CD4-positive, alpha-beta T cell treated with Interleukin-2 at 100 ng/mL for 4 hours (primary cell): Measurements from ENCODE around the gene CLN5.
A peak's percentile ranks its signal among the peaks of the same experiment; 100 is the strongest.
"Not testable (repeated sequence)": the region's sequence is repeated elsewhere in the genome, so short reads cannot be mapped to it uniquely, and the experiment has no call there.

ENCODE experiments used
- DNase-seq: peaks from one replicate; pipeline ENCODE4 v3.0.0-alpha.2; 2020; ENCODE audit warnings: low spot score

The CLN5 gene

DNA sequence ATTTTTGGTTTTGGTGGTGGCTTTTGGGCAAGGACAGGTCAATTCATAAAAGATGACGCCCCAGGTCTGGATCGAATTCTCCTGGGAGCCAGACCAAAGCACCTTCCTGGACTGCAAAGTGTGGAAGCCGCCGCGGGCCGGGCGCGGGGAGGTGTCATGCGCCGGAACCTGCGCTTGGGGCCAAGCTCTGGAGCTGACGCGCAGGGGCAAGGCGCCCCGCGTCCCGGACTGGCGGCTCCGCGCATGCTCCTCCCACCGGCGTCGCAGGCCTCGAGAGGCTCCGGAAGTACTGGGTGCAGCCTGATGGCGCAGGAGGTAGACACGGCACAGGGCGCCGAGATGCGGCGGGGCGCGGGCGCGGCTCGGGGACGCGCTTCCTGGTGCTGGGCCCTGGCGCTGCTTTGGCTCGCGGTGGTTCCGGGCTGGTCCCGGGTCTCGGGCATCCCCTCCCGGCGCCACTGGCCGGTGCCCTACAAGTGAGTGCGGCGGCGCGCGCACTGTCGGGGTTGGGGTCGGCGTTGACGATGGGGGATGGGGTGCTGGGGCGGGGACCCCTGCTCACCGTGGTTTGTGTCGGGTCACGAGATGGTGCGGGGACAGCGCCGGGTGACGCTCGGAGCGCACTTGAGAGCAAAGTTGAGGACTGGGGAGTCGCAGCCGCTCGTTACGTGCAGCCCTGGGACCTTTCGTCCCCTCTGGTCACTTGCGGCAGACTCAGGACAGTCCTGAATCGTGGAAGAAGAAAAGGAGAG lies at the start of gene CLN5:
CLN5 (plus strand) TSS at position 286 of the 752 bp plus-strand sequence; CDS start at position 304, 18 bp downstream.
- peak; percentile 94 for DNase-seq

DNA sequence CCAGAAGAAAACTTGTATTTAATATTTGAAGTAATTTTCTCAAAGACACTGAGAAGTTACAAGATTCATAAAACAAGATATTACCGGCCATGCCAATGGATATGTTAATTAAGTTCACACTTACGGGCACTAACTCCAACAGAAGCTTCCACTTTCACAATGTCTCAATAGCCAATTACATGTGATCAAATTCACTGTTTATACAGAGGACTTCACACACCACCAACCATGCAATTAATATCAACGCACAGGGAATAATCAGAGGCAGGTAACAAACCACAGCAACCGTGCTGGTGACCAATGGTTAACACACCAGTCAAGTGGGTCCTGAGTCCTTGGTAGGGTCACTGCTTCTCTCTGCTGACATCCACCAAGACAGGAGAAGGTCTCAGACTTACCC lies 49.5 kb upstream of the CLN5 start:
- no peak for DNase-seq

DNA sequence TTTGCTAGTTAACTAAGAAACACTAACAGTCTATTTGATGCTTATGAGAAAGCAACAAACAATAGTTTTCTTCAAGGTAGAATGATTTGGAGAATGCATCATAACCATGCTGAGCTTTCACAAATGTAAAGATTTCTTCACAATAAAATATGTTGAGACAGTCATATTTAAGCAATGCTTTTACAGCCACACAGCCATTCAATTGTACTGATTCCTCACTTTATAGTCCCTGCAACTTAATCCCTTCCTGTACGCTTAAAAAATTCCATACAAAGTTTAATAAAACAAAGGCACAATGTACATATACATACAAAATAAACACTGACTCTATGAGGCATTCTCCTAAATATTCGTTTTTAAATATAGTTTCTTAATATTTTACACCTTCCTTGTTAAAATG lies 48.2 kb upstream of the CLN5 start:
- no peak for DNase-seq

DNA sequence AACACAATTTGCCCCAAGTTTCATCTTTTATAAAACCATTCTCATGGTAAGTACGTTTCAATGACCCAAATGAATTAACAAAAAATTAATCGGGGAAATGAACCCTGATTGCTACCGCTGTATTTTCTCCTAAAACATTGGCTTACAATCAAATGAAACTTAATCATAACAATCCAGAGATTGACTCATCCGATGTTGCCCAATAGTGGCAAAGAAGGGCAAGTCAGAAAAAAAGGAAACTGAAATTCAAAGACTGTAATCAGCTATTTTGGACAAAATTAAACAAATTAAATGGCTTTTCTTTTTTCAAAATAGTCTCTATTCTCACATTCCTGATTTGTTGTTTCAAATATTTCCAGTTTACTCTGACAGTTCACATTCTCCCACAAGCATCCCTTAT lies 47.4 kb upstream of the CLN5 start:
- no peak for DNase-seq

DNA sequence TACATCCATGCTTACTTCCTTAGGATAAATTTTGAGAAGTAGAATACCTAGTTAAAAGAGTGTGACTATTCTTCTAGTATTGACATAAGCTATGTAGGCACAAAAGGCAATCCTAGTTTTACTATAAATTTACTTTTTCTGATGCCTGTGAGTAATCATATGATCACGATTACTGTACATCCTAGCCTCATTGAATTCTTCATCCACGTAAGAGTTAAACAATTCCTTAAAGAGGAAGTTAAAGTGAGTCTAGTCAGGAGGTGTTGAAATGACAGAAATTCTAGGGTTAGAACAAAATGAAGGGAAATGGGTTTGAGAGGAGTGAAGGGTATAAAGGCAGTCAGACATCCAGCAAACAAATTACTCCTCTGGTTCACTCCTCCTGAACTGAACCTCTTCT lies 43.7 kb upstream of the CLN5 start, which contains the start of gene ACOD1:
ACOD1 (plus strand) TSS at position 363 of the 400 bp plus-strand sequence. CDS start 48 bp downstream, outside the sequence.
- DNase-seq: no peak

DNA sequence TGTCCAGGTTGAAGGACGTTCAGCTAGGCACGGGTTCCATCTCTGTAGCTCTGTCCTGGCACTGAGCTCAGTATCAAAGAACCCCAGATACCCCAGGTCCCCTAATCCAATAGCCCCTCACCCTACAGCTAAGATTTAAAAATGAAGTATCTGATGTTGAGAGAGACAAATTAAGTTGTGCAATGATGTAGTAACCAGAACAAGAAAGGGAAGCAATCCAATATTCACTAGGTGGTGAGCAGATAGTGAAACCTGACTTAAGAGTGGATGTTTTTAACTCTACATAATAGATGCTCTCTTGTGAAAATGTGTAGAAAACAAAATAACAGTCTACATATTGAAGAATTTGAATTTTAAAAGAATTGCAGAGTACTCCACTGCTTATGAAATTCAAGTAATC lies 41.8 kb upstream of the CLN5 start:
- no peak for DNase-seq

DNA sequence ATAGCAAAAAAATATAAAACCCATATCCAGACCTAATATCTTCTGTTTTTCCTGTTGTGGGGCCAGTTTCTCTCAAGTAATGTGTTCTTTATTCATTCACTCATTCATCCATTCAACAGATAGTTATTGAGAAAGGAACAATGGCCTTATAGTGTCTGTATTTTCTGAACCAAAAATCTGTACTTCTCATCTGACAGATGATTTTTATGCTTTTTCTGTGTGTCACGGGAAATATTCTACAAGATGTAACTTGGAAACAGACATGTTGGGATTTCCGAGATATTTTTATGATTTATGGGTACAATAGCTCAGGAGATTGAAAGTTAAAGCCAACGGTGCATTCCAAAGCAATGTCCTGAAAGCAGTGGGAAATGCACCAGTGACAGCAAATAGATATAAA lies 37.9 kb upstream of the CLN5 start:
- no peak for DNase-seq

DNA sequence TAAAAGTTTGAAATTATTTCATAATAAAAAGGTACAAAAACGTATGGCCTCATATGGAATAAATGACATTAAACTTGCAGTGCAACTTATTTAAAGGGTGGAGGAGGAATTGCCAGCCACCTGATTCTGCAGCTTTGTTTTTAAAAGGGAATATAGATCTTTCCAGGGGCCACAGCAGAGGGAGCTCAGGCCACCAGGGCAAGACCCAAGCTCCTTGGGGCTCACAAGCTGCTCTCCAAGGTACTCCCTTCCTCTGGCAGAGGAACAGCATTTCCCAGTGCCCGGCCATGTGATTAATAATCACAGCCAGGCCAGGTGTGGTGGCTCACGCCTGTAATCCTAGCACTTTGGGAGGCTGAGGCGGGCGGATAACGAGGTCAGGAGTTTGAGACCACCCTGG lies 37.3 kb upstream of the CLN5 start:
- no peak for DNase-seq

DNA sequence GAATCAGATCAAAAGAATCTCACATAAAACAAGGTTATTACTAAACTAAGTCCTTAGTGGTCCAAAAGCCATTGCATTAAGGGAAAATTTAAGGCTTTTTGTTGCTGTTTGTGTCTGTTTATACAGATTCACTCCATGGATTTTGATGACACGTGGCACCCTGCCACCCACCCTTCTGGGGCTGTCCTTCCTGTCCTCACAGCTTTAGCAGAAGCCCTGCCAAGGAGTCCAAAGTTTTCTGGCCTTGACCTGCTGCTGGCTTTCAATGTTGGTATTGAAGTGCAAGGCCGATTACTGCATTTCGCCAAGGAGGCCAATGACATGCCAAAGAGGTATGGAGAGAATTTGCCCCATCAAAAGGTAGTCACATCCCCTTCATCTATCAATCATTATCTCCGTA lies 36.7 kb upstream of the CLN5 start:
- no peak for DNase-seq

DNA sequence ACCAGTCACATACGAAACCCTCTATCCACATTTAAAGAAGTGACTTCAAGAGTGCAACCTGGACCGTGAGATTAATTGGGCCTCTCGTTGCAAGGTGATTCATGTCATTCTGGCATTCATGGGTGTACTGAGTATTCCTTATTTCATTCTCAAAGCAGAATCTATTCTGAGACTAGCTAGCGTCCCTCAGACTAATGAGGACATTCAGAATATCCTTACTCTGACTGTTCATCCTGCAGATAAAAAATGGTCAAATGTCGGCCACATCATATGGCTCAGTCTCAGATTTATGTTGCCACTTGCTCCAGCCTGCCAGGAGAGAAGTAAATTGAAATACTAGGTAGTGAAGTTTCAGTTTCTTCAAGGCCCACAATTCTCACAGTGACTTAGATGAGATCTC lies 36.2 kb upstream of the CLN5 start:
- no peak for DNase-seq

DNA sequence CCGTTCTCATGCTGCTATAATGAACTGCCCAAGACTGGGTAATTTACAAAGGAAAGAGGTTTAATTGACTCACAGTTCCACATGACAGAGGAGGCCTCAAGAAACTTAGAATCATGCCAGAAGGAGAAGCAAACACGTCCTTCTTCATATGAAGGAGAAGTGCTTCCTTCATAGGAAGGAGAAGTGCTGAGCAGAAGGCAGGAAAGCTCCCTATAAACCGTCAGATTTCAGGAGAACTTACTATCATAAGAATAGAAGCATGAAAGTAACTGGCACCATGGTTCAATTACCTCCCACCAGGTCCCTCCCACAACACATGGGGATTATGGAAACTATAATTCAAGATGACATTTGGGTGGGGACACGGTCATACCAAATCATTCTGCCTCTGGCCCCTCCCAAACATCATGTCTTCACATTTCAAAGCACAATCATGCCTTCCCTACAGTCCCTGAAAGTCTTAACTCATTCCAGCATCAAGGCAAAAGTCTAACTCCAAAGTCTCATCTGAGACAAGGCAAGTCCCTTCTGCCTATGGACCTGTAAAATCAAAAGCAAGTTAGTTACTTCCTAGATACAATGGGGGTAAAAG lies 32.9 kb upstream of the CLN5 start:
- DNase-seq: no peak

DNA sequence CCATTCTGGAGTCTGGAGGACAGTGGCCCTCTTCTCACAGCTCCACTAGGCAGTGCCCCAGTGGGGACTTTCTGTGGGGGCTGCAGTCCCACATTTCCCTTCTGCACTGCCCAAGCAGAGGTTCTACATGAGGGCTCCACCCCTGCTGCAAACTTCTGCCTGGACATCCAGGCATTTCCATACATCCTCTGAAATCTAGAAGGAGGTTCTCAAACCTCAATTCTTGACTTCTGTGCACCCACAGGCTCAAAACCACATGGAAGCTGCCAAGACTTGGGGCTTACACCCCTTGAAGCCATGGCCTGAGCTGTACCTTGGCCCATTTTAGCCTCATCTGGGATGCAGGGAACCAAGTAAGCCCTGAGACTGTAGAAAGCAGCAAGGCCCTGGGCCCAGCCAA lies 32.1 kb upstream of the CLN5 start:
- DNase-seq: not testable (repeated sequence)

DNA sequence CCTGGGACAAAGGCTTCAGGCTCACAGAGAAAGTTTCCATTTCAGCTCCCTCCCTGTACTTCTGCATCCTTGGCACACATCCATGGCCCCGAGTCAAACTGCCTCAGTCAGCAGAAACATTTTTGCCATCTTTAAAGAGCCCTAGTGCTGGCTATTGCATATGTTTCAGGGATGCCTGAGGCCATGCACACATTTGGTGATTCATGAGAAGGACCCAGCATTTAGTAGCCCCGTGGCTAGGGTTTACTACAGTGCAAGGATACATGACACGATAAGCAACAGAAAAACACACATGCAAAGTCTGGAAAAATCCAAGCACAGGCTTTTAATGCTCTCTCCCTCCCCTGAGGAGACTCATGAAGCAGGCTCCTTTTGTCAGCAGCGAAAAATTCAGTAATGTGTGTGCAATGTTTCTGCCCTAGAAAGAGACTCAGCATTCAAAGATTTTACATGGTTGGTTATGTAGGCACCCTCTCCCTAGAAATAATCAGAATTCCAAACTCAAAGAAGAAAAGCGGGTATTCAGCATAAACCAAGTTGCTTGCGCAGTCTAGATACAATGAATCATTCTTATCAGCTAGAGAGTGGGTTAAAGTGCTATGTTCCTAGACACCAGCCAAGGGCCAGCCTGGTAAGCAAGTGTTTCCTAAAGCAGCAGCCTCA lies 26.0 kb upstream of the CLN5 start:
- no peak for DNase-seq

DNA sequence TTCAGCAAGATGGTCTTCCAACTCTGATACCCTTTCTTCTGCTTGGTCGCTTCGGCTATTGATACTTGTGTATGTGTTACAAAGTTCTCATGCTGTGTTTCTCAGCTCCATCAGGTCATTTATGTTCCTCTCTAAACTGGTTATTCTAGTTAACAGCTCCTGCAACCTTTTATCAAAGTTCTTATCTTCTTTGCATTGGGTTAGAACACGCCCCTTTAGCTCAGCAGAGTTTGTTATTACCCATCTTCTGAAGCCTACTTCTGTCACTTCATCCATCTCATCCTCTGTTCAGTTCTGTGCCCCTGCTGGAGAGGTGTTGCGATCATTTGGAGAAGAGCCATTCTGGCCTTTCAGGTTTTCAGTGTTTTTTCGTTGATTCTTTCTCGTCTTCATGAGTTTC lies 24.9 kb upstream of the CLN5 start:
- DNase-seq: no peak

DNA sequence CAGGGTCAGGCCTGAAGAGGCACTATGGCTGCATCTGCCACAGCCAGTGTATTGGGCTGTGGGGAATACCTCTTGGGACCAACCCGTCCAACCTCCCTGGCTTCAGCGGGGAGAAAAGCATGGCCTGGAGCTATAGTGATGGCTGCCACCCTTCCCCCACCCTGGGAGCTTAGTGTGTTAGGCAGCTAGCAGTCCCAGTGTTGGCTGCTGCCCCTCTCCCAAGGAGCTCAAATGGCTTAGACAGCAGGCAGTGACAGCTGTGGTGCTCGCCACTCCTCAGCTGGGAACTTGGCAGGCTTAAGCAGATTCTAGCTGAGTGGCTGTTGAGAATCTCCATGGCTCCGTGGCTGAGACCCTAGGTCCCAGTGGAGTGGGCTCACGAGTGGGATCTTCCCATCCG lies 23.8 kb upstream of the CLN5 start:
- DNase-seq: no peak

DNA sequence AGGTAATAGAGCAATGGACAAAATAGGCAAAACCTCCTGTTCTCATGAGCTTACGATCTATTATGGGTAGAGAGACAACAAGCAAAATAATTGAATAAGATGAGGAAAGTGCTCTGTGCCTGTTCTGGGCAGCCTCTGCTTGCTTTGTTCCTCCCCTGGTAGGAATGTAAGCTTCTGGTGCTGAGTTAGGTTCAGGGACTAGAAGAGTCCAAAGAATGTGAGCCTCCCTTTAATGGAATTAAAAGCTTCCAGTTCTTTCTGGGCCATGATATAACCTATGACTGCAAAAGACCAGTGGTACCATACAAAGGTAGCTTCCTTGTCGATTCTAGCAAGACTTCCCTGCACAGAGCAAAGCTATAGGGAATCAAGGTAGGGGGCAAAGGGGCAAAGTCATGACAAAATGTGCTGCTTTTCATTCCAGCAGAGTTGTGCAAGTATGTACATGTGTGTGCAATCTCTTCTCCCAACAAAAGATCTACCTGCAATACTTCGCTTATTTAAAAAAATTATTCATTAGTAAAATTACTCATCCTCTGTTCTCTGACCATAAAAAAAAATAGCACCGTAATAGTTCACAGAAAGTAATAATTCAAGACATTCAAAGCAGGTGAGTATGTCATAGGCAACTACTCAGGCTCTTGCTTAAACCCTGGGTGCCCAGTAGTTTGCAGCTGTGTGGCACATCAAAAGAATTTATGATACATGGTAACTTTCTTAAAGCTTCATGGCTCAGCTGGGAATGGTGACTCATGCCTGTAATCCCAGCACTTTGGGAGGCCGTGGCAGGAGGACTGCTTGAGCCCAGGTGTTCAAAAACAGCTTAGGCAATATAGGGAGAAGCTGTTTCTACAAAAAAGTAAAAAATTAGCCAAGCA lies 22.2 kb upstream of the CLN5 start:
- no peak for DNase-seq

DNA sequence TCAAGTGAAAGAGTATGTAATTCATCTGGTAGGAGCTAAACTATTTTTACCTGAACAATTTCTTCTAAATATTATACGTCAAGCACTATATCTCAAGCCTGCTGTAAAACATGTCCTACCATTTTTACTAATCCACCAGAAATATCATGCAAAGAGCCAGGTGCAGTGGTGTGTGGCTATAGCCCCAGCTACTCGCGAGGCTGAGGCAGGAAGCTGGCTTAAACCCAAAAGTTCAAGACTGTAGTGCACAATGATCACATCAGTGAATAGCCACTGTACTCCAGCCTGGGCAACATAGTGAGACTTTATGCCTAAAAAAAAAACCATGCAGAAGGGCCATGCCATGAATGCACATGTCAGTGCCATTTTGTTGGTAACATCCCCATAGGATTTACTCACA lies 20.7 kb upstream of the CLN5 start:
- no peak for DNase-seq

DNA sequence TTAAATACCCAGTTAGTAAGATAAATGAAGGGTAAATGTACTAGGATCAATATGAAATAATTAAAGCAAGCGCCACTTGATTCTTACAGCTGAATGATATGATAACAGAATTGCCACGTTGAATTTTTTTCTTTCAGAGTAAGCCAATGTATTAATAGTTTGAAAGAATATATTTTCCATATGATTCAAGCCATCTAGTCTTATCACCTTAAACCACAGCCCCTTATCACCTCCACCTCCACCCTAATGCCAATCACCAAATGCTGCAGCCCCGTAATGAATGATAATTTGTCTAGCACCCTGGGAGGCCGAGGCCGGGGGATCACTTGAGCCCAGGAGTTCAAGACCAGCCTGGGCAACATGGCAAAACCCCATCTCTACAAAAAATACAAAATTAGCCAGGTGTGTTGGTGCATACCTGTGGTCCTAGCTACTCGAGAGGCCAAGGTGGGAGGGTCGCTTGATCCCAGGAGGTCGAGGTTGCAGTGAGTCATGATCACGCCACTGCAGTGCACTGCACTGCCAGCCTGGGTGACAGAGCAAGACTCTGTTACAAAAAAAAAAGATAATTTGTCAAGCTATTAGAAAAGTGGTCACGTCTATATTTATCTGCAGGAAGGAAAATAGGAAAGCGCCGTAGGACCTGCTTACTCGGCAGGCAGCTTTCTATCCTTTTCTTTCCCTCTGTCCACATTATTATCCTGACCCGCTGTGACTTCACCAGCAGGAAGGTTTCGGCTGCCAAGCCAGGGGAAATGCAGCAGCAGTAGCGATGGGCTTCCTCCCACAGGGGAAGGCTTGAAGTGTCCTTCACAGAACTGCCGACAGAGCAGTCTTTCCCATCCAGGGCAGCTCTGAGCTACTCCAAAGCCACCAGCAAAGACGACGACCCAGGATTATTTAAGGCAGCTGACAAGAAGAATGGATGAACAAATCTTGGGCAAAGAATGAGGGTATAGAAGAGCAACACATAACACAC lies 19.7 kb upstream of the CLN5 start:
- DNase-seq: no peak

DNA sequence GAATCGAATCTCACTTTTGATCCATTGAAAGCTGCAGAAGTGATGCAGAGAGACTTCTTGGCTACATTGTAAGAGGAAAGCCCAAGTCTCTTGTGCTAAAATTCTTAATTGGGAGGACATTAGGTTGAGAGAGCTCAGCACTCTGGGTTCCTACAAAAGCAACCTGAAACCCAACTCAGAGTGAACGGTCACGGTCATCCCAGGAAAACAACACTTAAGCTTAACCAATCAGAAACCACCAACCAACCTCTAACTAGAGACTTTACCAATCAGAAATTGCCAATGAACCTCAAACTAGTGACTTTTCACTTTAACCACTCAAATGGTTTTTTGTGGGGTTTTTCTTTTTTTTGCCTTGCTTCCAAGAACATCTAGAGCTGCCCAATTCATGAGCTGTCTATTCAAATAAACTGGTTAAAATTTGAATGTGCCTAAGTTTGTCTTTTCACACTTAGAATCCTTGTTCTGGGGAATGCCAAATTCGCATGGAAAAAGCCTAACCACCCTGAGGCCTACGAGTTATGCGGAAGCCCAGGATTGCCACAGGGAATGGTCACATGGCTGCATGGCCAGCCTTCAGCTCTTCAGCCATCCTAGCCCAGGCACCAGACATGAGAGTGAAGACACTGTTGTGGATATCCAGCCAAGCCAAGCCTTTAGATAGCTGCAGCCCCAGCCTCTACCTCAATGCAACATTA lies 17.8 kb upstream of the CLN5 start:
- no peak for DNase-seq

DNA sequence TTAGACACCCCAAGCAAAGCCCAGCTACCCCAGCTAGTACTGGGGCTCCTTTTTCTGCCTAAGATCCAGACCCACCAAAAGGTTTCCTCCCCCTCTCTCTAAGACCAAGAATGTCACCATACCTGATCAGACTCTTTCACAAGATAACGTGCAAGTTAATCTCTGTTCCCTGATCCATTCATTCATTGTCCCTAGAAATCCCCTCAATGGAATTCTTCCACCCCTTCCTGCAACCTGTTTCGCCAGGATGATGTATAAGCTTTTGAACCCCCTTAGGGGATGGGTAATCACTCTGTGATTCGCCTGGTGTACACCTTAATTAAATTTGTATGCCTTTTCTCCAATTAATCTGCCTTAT lies 17.3 kb upstream of the CLN5 start:
- DNase-seq: no peak

DNA sequence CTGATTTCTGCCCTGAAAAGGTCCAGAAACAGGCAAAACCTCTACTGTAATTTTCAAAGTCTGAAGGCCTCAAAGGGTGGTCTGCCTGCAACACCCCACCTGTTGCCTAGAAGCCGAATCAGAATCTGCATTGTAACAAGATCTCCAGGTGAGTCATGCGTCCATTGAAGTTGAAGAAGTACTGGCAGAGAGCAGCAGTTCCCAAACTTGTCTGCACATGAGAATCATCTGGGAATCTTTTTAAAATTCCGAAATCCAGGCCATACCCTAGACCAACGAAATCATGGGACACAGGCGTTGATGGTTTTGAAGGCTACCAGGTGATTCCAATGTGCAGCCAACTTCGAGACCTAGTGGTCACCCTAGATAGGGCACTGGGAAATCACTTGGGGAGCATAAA lies 16.0 kb upstream of the CLN5 start:
- DNase-seq: no peak
